HT-29 (cell line): Measurements from ENCODE around the gene FKBP4. TPM values are rescaled to one million over a fixed set of nuclear protein-coding genes. Genes with fewer than 3 reads are reported as not detected.
A peak's percentile ranks its signal among the peaks of the same experiment; 100 is the strongest.

ENCODE experiments used
- DNase-seq: peaks from one replicate; pipeline ENCODE4 v3.0.0-alpha.2; 2015; ENCODE audit warnings: low spot score
- total RNA-seq: library from RNA; depleted of rRNA; stranded (reverse); fragments of >200 nt; shearing (Covaris generic); gene quantifications from 2 replicates; pipeline ENCODE4 v1.2.3, GENCODE V29; 2014

Gene FKBP4
- total RNA-seq, 1 experiment from 2014 or later, result 106 TPM

- DNase-seq, result peak; percentile 97
These were observed 17.8 kb downstream of the FKBP4 start, which contains the start of gene ITFG2 for GRCh38 chr12:2812290-2813213. ITFG2 (plus strand) TSS chr12:2812668; CDS start chr12:2812761, 93 bp downstream.

GRCh38 chr12:2813214-2814185 lies 18.7 kb downstream of the FKBP4 start:
- peak; percentile 66 for DNase-seq

GRCh38 chr12:2819810-2820209 lies 25.0 kb downstream of the FKBP4 start:
- DNase-seq, result no peak

- no peak for DNase-seq
These were observed 25.7 kb downstream of the FKBP4 start for GRCh38 chr12:2820432-2820831.

GRCh38 chr12:2823483-2823882 lies 28.7 kb downstream of the FKBP4 start:
- DNase-seq, result no peak

- DNase-seq, result no peak
These were observed 29.8 kb downstream of the FKBP4 start for GRCh38 chr12:2824541-2824940.

- DNase-seq, result no peak
These were observed 30.4 kb downstream of the FKBP4 start for GRCh38 chr12:2825132-2825531.

- DNase-seq, result no peak
These were observed 31.3 kb downstream of the FKBP4 start for GRCh38 chr12:2826036-2826435.

GRCh38 chr12:2826721-2827515 lies 32.1 kb downstream of the FKBP4 start:
- no peak for DNase-seq

- no peak for DNase-seq
These were observed 34.5 kb downstream of the FKBP4 start for GRCh38 chr12:2829275-2829674.

GRCh38 chr12:2832550-2833127 lies 37.9 kb downstream of the FKBP4 start:
- DNase-seq, result no peak

- DNase-seq, result no peak
These were observed 38.6 kb downstream of the FKBP4 start for GRCh38 chr12:2833327-2833726.

- no peak for DNase-seq
These were observed 39.0 kb downstream of the FKBP4 start for GRCh38 chr12:2833810-2834209.

GRCh38 chr12:2834581-2835491 lies 40.1 kb downstream of the FKBP4 start, which contains the start of gene NRIP2:
NRIP2 (minus strand) TSS chr12:2835035; CDS start chr12:2834983, 52 bp downstream.
- no peak for DNase-seq

- no peak for DNase-seq
These were observed 41.1 kb downstream of the FKBP4 start for GRCh38 chr12:2835691-2836403.

- no peak for DNase-seq
These were observed 41.8 kb downstream of the FKBP4 start for GRCh38 chr12:2836574-2836973.

- no peak for DNase-seq
These were observed 46.4 kb downstream of the FKBP4 start for GRCh38 chr12:2841056-2841650.

- DNase-seq, result no peak
These were observed 48.2 kb downstream of the FKBP4 start for GRCh38 chr12:2842948-2843347.

GRCh38 chr12:2844786-2845185 lies 50.0 kb downstream of the FKBP4 start:
- DNase-seq, result no peak
